Tibial nerve (tissue), 4 donors: ENCODE measurements around the gene IQGAP2. TPM values are rescaled to one million over a fixed set of nuclear protein-coding genes. Genes with fewer than 3 reads are reported as not detected.

Experiments used
- DNase-seq, 2 donors: peaks; one replicate each; pipeline ENCODE4 v3.0.0-alpha.2; 2019; ENCODE audit warnings: low spot score in 2 of 2
- H3K27ac ChIP-seq, 4 donors: fragments of 200-600 bp; sonication (generic) in 3 of 4; one replicate each; pipeline ENCODE4 v1.5.1; 2017 to 2019; ENCODE audit warnings: mild to moderate bottlenecking in 1 of 4
- H3K27me3 ChIP-seq, 2 donors: fragments of 200-600 bp; sonication (generic) in 1 of 2; one replicate each; pipeline versions ENCODE4 v1.5.1 to v1.6.0; 2017 to 2019
- H3K36me3 ChIP-seq, 3 donors: fragments of 200-600 bp; sonication (generic); one replicate each; pipeline ENCODE4 v1.5.1; 2018 to 2019
- H3K4me1 ChIP-seq, 4 donors: fragments of 200-600 bp; sonication (generic) in 3 of 4; one replicate each; pipeline ENCODE4 v1.5.1; 2017 to 2019
- H3K4me3 ChIP-seq, 4 donors: fragments of 200-600 bp; sonication (generic) in 3 of 4; one replicate each; pipeline ENCODE4 v1.5.1; 2017 to 2019; ENCODE audit warnings: mild to moderate bottlenecking in 1 of 4, moderate library complexity in 1 of 4
- H3K9me3 ChIP-seq, 4 donors: fragments of 200-600 bp; sonication (generic) in 3 of 4; one replicate each; pipeline ENCODE4 v1.5.1; 2017 to 2019
- EP300 ChIP-seq, 2 donors: sonication (generic); formaldehyde crosslinking; IDR thresholded peaks; one replicate each; pipeline ENCODE4 v1.6.1; 2017; ENCODE audit warnings: antibody characterized with exemption in 2 of 2, mild to moderate bottlenecking in 1 of 2
- POLR2A ChIP-seq, 2 donors: fragments of 450-650 bp; IDR thresholded peaks; one replicate each; pipeline ENCODE4 v1.6.1; 2017; ENCODE audit warnings: antibody characterized with exemption in 2 of 2, mild to moderate bottlenecking in 2 of 2, moderate library complexity in 2 of 2
- WGBS, 2 donors: methylation state at CpG; one replicate each; pipeline ENCODE4 v1.1.5; 2018; 5-methylcytosine and 5-hydroxymethylcytosine counted together
- total RNA-seq, 4 donors: library from RNA; depleted of rRNA; stranded (reverse); fragments of >200 nt; gene quantifications; one replicate each; pipeline ENCODE4 v1.1.0, GENCODE V29; 2016
- TF ChIP-seq, protein P1 (sequence below), 5 experiments: fragments of 200-600 bp in 3 of 5; fragments of 450-650 bp in 2 of 5; sonication (generic) in 3 of 5; IDR thresholded peaks; one replicate each; pipeline ENCODE4 v1.5.1; 2016 to 2019; ENCODE audit warnings: antibody characterized with exemption in 5 of 5, mild to moderate bottlenecking in 3 of 5, moderate library complexity in 2 of 5

Gene IQGAP2
- total RNA-seq, 4 donors from 2014 or later = 42.8 to 58.2 (median 52.3) TPM

- Histone ChIP-seq H3K27ac (no peak overlapping the region), H3K27me3 (no peaks in the 10 kb centered on the region), H3K36me3 (no peaks in the 10 kb centered on the region), H3K4me1 (peaks cover 0 to 4% (median 0%) of the 10 kb centered on the region in 4 donors), H3K9me3 (no peaks in the 10 kb centered on the region), H3K4me3 (no peak overlapping the region)
- TF ChIP-seq POLR2A (IDR thresholded peaks at IDR 0.05) (no peak), EP300 (IDR thresholded peaks at IDR 0.05) (no peak)
- TF ChIP-seq, protein P1, sequence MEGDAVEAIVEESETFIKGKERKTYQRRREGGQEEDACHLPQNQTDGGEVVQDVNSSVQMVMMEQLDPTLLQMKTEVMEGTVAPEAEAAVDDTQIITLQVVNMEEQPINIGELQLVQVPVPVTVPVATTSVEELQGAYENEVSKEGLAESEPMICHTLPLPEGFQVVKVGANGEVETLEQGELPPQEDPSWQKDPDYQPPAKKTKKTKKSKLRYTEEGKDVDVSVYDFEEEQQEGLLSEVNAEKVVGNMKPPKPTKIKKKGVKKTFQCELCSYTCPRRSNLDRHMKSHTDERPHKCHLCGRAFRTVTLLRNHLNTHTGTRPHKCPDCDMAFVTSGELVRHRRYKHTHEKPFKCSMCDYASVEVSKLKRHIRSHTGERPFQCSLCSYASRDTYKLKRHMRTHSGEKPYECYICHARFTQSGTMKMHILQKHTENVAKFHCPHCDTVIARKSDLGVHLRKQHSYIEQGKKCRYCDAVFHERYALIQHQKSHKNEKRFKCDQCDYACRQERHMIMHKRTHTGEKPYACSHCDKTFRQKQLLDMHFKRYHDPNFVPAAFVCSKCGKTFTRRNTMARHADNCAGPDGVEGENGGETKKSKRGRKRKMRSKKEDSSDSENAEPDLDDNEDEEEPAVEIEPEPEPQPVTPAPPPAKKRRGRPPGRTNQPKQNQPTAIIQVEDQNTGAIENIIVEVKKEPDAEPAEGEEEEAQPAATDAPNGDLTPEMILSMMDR (IDR thresholded peaks at IDR 0.05) = no peak
- 84 to 94% methylated on average over 2 of the region's 2 CpGs for WGBS, 2 donors
- no peak for DNase-seq
Observed at GRCh38 chr5:76746677-76747076, 343.6 kb downstream of the IQGAP2 start.

- no peaks in the 10 kb centered on the region for H3K9me3 ChIP-seq
- 94% methylated on average over 13 of the region's 13 CpGs for WGBS, 2 donors
- DNase-seq = no peak
- H3K4me3 ChIP-seq = no peak overlapping the region
- TF ChIP-seq EP300 (IDR thresholded peaks at IDR 0.05) = no peak
- TF ChIP-seq POLR2A (IDR thresholded peaks at IDR 0.05) = no peak
- TF ChIP-seq, protein P1 (IDR thresholded peaks at IDR 0.05) = no peak
- H3K4me1 ChIP-seq = peaks cover 0 to 4% (median 0%) of the 10 kb centered on the region in 4 donors
- no peak overlapping the region for H3K27ac ChIP-seq
- no peaks in the 10 kb centered on the region for H3K27me3 ChIP-seq
- no peaks in the 10 kb centered on the region for H3K36me3 ChIP-seq
Observed at GRCh38 chr5:76747706-76748105, 344.6 kb downstream of the IQGAP2 start.

GRCh38 chr5:76751291-76751690 lies 348.2 kb downstream of the IQGAP2 start:
- Histone ChIP-seq H3K27me3 (no peaks in the 10 kb centered on the region), H3K36me3 (no peaks in the 10 kb centered on the region), H3K27ac (no peak overlapping the region), H3K4me1 (no peaks in the 10 kb centered on the region), H3K9me3 (no peaks in the 10 kb centered on the region), H3K4me3 (no peak overlapping the region)
- 93 to 94% methylated on average over 5 of the region's 5 CpGs for WGBS, 2 donors
- no peak for DNase-seq
- TF ChIP-seq EP300 (IDR thresholded peaks at IDR 0.05) = no peak
- TF ChIP-seq, protein P1 (IDR thresholded peaks at IDR 0.05) = no peak
- TF ChIP-seq POLR2A (IDR thresholded peaks at IDR 0.05) = no peak

GRCh38 chr5:76754668-76755078 lies 351.6 kb downstream of the IQGAP2 start:
- no peak for TF ChIP-seq EP300 (IDR thresholded peaks at IDR 0.05)
- TF ChIP-seq, protein P1 (IDR thresholded peaks at IDR 0.05) = no peak
- TF ChIP-seq POLR2A (IDR thresholded peaks at IDR 0.05) = no peak
- WGBS, 2 donors = 66 to 68% methylated on average over 3 of the region's 3 CpGs
- H3K27ac ChIP-seq = no peak overlapping the region
- no peaks in the 10 kb centered on the region for H3K36me3 ChIP-seq
- no peaks in the 10 kb centered on the region for H3K27me3 ChIP-seq
- no peak for DNase-seq
- H3K4me3 ChIP-seq = no peak overlapping the region
- no peaks in the 10 kb centered on the region for H3K4me1 ChIP-seq
- no peaks in the 10 kb centered on the region for H3K9me3 ChIP-seq

DNA sequence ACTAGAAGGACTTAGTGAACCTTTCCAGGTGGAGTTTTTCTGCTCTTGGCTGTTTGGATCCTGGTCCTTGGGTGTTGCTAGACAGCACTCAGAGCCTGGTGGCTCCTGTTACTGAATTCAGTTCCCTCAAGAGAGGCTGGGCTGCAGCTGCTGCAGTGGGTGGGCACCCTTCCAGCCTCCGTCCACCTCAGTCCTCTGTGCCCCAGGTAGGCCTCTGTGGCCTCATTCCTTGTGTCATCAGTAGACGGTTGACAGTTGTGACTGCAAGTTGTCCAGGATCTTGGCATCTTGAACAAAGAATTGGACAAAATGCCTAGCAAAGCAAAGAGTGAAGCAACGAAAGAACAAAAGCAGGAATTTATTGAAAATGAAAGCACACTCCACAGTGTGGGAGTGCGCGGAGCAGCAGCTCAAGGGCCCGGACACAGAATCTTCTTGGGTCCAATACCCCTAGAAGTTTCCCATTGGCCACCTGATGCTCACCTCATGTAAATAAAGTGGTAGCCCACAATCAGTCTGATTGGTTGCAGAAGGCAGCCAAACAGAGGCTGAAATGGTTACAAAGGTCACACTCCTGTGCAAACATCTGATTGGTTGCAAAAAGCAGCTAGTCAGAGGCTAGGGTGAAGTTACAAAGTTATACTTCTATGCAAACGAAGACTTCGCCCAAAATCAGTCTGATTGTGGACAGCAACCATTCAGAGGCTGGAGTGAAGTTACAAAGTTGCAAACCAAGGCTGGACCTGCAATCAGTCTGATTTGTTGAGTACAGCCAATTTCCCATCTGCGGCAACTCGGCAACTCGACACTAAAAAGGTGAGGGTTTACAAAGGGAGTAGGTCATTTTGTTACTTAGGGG lies 352.9 kb downstream of the IQGAP2 start:
- WGBS, 2 donors = 79 to 80% methylated on average over 11 of the region's 11 CpGs
- Histone ChIP-seq H3K27me3 (no peaks in the 10 kb centered on the region), H3K27ac (no peak overlapping the region), H3K36me3 (no peaks in the 10 kb centered on the region), H3K9me3 (no peaks in the 10 kb centered on the region), H3K4me3 (no peak overlapping the region), H3K4me1 (no peaks in the 10 kb centered on the region)
- DNase-seq = no peak
- no peak for TF ChIP-seq EP300 (IDR thresholded peaks at IDR 0.05)
- no peak for TF ChIP-seq POLR2A (IDR thresholded peaks at IDR 0.05)
- TF ChIP-seq, protein P1 (IDR thresholded peaks at IDR 0.05) = no peak
